ENCODE results near the gene SSUH2.

Gene SSUH2

GRCh38 chr3:8574670-8575322 lies 69.8 kb downstream of the SSUH2 start:
- DNase-seq = no peak
- Mint-ChIP-seq H3K27ac (no peak overlapping the region), H3K4me1 (peaks cover 16% of the 10 kb centered on the region), H3K9me3 (no peaks in the 10 kb centered on the region), H3K4me3 (no peak overlapping the region), H3K27me3 (no peaks in the 10 kb centered on the region)
- ATAC-seq = no peak

DNA sequence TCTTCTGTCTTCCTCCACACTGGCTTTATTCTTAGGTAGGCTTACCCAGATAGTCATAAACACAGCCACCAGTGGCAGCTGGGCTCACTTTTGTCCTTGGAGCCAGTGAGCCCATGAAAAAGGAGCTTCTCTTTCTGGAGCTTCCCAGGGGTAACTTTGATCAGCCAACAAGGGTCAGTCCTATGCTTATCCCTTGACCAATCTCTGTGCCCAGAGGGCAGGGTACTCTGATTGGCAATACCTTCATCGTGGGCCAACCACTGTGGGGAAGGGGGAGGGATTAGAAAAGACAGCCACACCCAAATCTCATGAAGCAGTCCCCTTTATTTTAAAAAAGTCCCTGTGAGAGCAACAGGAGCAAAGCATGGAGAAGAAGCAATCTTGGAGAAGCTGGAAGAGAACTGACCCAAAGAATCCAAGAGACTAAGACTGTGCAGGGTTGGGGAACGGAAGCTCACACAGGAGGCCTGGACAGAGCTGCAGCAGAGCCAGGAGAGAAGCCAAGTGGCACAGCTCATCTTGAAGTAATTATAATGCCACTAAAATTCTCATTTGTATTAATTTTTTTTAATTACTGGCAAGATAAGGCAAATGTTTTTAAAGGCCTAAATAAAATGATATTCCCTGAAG lies 70.4 kb downstream of the SSUH2 start:
- H3K4me3 Mint-ChIP-seq = no peak overlapping the region

DNA sequence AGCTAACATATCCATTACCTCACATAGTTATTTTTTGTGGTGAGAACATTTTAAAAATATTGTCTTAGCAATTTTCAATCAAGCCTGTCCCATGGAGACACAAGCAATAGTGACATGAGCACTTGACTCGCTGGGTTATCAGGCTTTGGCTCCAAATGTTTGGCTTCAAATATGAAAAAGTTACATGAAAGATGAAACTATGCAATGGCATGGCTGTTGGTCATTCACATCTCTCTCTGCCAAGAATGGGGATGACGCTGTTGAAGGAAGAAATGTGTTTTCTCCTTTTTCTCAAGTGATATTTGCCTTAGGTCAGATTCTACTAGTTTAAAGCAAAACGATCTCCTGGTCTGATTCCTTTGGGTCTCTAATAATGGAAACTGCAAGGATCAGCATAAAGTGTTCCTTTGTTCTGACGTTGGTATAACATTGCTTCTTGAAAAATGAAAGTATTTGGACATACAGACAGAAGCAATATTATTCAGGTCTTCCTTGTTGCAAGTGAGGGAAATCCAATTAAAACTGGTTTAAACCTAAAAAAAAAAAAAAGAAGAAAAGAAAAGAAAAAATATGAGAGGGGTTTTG lies 71.2 kb downstream of the SSUH2 start:
- Mint-ChIP-seq H3K4me3 (no peak overlapping the region), H3K27ac (no peak overlapping the region), H3K4me1 (peaks cover 16% of the 10 kb centered on the region), H3K27me3 (no peaks in the 10 kb centered on the region), H3K9me3 (no peaks in the 10 kb centered on the region)
- ATAC-seq (no peak), DNase-seq (no peak)

More for the DNA sequence above, 70.4 kb downstream of the SSUH2 start:
- H3K9me3 Mint-ChIP-seq = no peaks in the 10 kb centered on the region
- no peaks in the 10 kb centered on the region for H3K27me3 Mint-ChIP-seq
- ATAC-seq (no peak), DNase-seq (no peak)
- H3K27ac Mint-ChIP-seq = no peak overlapping the region
- H3K4me1 Mint-ChIP-seq = peaks cover 16% of the 10 kb centered on the region

- Mint-ChIP-seq H3K4me3 (no peak overlapping the region), H3K4me1 (peaks cover 16% of the 10 kb centered on the region), H3K27me3 (no peaks in the 10 kb centered on the region), H3K27ac (peak overlapping the region in 1 of 2 donors; percentile 55), H3K9me3 (no peaks in the 10 kb centered on the region)
- DNase-seq (no peak), ATAC-seq (peak; percentile 67)
Measured at GRCh38 chr3:8571256-8571655, 73.3 kb downstream of the SSUH2 start.

All from stimulated activated naive CD8-positive, alpha-beta T cell treated with anti-CD3 and anti-CD28 coated beads, Interleukin-15, amount 100 ng/mL, for 72 hours (primary cell).